K562 (cell line): ENCODE results near the gene KRTAP9-2.
"Not testable (repeated sequence)": the region's sequence is repeated elsewhere in the genome, so short reads cannot be mapped to it uniquely, and the experiment has no call there.

Source experiments
- ELF1 ChIP-seq: fragments of 200-800 bp; sonication (Bioruptor generic); IDR thresholded peaks from 2 replicates; pipeline ENCODE4 v1.6.1; 2016; ENCODE audit warnings: missing genetic modification characterization, missing compliant biosample characterization
- ELF2 ChIP-seq: fragments of 250-450 bp; sonication (Bioruptor Pico); IDR thresholded peaks from 2 replicates; pipeline ENCODE4 v1.5.0; 2021; ENCODE audit warnings: mild to moderate bottlenecking
- EZH2 ChIP-seq: IDR thresholded peaks from 2 replicates; pipeline ENCODE4 v1.6.1; 2012; ENCODE audit warnings: low read depth, mild to moderate bottlenecking, inconsistent platforms, low read length, borderline replicate concordance
- NRF1 ChIP-seq, 2 experiments: fragments of 450-650 bp; IDR thresholded peaks in 1 of 2; conservative IDR thresholded peaks in 1 of 2; 2 replicates each; pipeline ENCODE4 v1.6.1; 2014; ENCODE audit warnings: mild to moderate bottlenecking in 2 of 2
- POLR2A ChIP-seq: fragments of 450-650 bp; conservative IDR thresholded peaks from 2 replicates; pipeline ENCODE4 v1.6.1; 2016
- SAFB2 ChIP-seq: fragments of 200-400 bp; formaldehyde crosslinking; IDR thresholded peaks from 2 replicates; pipeline ENCODE4 v1.6.1; 2018; ENCODE audit warnings: borderline replicate concordance, low read length, low read depth, moderate library complexity; ENCODE audit not compliant: severe bottlenecking
- ZNF146 ChIP-seq: IDR thresholded peaks from one replicate; pipeline ENCODE4 v1.6.1; 2018; ENCODE audit warnings: missing compliant biosample characterization; ENCODE audit not compliant: unreplicated experiment
- ZNF830 ChIP-seq: fragments of 250-450 bp; sonication (Bioruptor Pico); IDR thresholded peaks from 2 replicates; pipeline ENCODE4 v1.5.0; 2021; ENCODE audit warnings: mild to moderate bottlenecking
- TF ChIP-seq, protein P1 (sequence below): fragments of 450-650 bp; IDR thresholded peaks from 2 replicates; pipeline ENCODE4 v1.6.1; 2017; ENCODE audit warnings: antibody characterized with exemption, mild to moderate bottlenecking
- TF ChIP-seq, protein P2 (sequence below): IDR thresholded peaks from 2 replicates; pipeline ENCODE4 v1.6.1; 2012; ENCODE audit warnings: low read depth, low read length, improper control_type of control experiment, borderline replicate concordance
- TF ChIP-seq, protein P3 (sequence below): sonication (generic); formaldehyde crosslinking; IDR thresholded peaks from 2 replicates; pipeline ENCODE4 v1.8.1; 2023; ENCODE audit warnings: mild to moderate bottlenecking, missing genetic modification reagents, moderate library complexity

DNA sequence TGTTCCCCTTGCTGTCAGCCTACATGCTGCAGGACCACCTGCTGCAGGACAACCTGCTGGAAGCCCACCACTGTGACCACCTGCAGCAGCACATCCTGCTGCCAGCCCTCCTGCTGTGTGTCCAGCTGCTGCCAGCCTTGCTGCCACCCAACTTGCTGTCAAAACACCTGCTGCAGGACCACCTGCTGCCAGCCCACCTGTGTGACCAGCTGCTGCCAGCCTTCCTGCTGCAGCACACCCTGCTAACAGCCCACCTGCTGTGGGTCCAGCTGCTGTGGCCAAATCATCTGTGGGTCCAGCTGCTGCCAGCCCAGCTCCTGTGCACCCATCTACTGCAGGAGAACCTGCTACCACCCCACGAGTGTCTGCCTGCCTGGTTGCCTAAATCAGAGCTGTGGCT is 44.9 kb downstream of the KRTAP9-2 start:
- not testable (repeated sequence) for TF ChIP-seq SAFB2; ZNF146 (CRISPR knock-in tag); NRF1 (conservative IDR thresholded peaks at IDR 0.05 in 1 of 2, IDR thresholded peaks at IDR 0.05 in 1 of 2); ELF2 (CRISPR knock-in tag); EZH2; ZNF830; POLR2A; ELF1 (tag)
- TF ChIP-seq, protein P1, sequence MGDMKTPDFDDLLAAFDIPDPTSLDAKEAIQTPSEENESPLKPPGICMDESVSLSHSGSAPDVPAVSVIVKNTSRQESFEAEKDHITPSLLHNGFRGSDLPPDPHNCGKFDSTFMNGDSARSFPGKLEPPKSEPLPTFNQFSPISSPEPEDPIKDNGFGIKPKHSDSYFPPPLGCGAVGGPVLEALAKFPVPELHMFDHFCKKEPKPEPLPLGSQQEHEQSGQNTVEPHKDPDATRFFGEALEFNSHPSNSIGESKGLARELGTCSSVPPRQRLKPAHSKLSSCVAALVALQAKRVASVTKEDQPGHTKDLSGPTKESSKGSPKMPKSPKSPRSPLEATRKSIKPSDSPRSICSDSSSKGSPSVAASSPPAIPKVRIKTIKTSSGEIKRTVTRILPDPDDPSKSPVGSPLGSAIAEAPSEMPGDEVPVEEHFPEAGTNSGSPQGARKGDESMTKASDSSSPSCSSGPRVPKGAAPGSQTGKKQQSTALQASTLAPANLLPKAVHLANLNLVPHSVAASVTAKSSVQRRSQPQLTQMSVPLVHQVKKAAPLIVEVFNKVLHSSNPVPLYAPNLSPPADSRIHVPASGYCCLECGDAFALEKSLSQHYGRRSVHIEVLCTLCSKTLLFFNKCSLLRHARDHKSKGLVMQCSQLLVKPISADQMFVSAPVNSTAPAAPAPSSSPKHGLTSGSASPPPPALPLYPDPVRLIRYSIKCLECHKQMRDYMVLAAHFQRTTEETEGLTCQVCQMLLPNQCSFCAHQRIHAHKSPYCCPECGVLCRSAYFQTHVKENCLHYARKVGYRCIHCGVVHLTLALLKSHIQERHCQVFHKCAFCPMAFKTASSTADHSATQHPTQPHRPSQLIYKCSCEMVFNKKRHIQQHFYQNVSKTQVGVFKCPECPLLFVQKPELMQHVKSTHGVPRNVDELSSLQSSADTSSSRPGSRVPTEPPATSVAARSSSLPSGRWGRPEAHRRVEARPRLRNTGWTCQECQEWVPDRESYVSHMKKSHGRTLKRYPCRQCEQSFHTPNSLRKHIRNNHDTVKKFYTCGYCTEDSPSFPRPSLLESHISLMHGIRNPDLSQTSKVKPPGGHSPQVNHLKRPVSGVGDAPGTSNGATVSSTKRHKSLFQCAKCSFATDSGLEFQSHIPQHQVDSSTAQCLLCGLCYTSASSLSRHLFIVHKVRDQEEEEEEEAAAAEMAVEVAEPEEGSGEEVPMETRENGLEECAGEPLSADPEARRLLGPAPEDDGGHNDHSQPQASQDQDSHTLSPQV, result not testable (repeated sequence)
- TF ChIP-seq, protein P2, sequence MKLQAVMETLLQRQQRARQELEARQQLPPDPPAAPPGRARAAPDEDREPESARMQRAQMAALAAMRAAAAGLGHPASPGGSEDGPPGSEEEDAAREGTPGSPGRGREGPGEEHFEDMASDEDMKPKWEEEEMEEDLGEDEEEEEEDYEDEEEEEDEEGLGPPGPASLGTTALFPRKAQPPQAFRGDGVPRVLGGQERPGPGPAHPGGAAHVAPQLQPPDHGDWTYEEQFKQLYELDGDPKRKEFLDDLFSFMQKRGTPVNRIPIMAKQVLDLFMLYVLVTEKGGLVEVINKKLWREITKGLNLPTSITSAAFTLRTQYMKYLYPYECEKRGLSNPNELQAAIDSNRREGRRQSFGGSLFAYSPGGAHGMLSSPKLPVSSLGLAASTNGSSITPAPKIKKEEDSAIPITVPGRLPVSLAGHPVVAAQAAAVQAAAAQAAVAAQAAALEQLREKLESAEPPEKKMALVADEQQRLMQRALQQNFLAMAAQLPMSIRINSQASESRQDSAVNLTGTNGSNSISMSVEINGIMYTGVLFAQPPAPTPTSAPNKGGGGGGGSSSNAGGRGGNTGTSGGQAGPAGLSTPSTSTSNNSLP, result not testable (repeated sequence)
- TF ChIP-seq, protein P3, sequence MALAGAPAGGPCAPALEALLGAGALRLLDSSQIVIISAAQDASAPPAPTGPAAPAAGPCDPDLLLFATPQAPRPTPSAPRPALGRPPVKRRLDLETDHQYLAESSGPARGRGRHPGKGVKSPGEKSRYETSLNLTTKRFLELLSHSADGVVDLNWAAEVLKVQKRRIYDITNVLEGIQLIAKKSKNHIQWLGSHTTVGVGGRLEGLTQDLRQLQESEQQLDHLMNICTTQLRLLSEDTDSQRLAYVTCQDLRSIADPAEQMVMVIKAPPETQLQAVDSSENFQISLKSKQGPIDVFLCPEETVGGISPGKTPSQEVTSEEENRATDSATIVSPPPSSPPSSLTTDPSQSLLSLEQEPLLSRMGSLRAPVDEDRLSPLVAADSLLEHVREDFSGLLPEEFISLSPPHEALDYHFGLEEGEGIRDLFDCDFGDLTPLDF, result not testable (repeated sequence)
